ENCODE data around the gene PLCH1.
"Not testable (repeated sequence)": the region's sequence is repeated elsewhere in the genome, so short reads cannot be mapped to it uniquely, and the experiment has no call there.

Gene PLCH1

DNA sequence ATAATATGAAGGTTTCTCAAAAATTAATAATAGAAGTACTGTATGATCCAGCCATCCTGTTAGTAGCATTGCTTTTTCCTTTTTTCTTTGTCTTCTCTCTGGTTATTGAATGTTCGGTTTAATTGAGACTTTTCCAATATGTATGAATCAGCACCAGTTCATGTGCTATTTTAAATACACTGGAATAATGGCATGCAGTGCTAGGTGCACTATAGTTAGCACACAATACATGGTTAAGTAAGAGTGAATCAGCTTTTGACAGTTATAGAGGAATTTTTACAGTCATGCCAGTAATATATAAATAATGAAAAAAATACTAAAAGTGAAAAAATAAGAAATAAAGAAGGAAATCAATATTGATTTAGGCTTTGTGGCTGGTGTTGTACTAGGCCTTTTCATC lies 337.5 kb downstream of the PLCH1 start:
- no peak for DNase-seq

DNA sequence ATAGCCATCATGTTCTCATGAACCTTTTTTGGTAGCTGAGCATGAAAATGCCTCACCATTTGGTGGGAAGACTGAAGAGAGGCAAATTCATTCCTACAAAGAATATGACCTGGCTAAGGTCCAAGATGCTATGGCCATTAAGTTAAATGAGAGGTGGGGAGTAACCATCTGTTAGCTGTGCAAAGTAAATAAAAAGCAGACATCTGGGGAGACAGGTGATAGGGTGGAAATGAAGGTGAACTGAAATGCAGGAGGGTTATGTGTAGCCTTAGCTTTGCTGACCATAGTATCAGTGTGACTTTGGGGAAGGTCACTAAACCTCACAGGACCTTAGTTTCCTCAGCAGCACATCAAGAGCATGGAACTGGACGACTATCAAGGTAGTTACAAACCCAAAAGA lies 340.4 kb downstream of the PLCH1 start:
- DNase-seq = peak; percentile 30

DNA sequence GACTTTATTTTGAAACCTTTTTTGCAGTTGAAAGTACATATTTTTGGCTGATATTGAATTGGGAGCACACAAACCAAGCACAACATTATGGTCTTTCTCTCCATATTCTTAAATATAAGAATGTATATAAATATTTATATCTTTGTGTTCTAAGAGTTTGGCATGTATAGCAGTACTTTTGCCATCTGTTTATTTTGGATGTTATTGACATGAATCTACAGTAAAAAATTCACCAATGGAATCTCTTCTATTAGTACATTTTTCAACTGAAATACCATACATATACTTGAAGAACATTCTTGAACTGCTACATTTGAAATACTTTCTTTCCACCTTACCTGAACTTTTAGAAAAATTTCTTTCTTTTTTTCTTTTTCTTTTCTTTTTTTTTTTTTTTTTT lies 342.2 kb downstream of the PLCH1 start:
- DNase-seq = no peak

DNA sequence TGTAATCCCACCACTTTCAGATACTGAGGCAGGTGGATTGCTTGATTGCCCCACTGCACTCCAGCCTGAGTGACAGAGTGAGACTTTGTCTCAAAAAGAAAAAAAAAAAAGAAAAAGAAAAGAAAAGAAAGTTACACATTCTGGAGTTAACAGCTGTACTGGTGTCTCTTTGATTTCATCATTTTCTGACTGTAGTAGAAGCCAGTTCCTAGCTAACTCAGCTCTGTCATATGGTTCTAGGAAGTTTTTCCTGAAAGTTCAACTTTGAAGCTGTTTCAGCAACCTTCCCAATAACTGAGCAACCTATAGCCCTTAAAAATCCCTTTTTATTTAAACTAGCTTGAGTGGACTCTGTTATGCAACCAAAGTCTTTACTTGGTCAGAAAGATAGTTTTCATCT lies 346.8 kb downstream of the PLCH1 start:
- no peak for DNase-seq

DNA sequence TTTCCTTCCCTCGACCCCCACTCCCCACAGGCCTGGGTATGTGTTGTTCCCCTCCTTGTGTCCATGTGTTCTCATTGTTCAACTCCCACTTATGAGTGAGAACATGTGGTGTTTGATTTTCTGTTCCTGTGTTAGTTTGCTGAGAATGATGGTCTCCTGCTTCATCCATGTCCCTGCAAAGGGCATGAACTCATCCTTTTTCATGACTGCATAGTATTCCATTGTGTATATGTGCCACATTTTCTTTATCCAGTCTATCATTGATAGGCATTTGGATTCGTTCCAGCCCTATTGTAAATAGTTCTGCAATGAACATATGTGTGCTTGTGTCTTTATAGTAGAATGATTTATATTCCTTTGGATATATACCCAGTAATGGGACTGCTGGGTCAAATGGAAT lies 350.0 kb downstream of the PLCH1 start:
- not testable (repeated sequence) for DNase-seq

DNA sequence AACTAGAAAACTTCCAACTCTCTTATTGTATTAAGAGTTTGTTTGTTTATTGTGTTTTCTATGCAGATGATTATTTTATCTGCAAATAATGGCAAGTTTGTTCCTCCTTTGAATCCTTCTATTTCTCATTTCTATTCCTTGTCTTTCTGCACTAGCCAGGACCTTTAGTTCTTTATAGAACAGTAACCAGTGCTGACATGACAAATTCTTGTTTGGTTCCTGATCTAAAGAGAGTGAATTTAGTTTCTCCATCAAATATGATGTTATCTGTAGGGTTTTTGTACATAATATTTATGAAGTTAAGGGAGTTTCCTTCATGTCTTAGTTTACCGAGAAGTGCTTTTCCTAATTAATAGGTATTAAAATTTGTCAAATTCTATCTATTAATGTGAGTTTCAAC lies 350.6 kb downstream of the PLCH1 start:
- DNase-seq = no peak

DNA sequence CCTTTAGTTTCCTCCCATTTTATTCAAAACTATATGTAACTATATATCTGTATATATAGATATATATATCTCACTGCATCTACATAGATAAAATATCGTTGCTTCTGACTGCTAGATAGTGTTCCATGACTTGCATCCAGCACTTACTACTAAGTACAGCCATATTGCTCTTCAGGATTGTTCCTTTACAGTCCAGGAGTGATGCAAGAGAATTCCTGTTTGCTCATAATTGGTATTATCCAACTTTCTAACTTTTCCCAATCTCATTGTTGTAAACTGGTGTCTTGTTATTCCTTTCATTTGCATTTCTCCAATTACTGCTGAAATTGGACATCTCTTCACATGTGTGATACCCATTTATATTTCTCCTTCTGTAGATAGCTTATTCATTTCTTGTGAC lies 351.6 kb downstream of the PLCH1 start:
- no peak for DNase-seq

DNA sequence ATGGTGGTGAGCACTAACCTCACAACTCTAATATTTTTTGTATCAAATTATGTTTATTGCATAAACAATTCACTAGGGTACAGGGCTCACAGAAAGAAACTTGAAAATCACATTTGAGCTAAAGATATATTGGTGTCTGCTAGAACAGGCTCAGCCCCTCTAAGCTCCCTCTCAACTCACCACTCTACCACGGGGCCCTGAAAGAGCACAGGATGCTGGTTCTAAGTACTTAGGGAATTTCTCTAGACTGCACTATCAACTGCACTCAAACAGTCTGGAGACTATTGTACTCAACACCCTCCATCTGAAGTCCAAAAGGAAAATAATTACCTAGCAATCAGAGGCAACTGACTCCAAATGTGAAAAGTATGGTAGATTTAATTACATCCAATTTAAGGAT lies 352.7 kb downstream of the PLCH1 start:
- no peak for DNase-seq

DNA sequence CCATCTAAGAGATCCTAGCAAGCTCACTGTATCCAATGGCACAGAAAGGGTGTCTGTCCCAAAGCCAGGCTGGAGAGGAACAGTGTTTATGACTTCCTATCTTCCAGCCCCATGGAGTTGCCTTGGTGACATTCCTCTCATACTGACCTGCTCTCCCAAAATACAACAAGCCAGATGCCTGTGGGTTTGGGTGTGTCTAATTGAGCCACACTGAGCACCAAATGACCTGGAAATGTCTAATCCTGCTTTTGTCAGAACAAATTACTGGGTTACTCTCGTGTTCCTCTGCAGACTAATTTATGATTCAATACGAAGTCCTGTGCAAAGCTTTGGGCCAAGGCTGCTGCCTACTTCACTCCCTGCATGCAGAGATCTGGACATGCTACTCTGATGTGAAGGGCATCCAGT lies 353.3 kb downstream of the PLCH1 start:
- no peak for DNase-seq

DNA sequence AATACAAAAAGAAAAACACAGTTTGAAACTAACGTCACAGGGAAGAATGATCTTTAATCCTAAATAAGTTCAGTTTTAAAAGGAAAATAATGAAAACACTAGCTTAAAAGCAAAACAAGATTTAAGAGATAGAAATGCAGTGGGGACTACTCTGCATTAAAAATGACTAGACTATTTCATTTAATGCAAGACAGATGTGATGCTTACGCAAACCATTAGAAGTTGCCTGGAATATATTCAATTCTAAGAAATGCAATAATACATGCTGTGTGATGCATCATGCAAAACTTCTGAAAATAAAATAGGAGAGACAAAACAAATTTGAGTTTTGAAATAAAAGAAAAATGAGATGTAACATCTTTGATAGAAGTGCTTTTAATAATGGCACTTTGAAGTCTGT lies 353.8 kb downstream of the PLCH1 start:
- no peak for DNase-seq

DNA sequence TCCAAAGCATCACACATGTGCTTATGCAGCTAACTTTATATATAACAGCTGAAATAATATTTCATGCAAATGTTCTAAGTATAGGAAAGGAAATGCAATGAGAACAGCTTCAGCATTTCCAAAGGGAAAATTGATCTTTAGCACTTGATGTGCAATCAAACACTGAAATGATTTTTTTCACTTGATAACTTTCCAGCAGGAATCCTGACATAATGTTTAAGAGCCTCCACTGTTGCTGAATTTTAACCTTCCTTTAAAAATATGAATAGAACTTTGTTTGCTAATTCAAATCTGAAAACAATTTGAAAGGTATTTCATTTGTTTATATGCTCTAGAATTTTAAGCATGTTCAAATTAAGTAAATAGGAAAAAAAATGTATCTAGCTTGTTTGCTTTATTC lies 354.5 kb downstream of the PLCH1 start:
- no peak for DNase-seq

DNA sequence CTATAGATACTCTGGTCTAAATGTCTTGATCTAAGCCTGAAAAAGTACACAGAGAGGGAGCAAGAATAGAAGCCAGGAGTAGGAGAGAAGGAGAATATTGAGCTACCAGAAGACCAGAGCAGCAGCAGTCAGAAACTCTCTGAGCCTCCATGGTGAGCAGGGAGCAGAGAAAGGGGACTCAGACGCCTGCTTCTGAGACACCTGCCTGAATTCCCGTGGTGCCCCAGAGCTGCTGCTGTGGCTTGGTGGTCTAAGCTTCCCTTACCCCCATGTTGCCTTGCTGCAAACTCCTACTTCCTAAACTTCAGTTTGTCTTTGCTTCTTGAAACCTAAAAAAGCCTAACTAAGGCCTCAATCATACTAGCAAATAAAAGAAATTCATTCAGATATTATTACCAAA lies 356.5 kb downstream of the PLCH1 start:
- DNase-seq = no peak

DNA sequence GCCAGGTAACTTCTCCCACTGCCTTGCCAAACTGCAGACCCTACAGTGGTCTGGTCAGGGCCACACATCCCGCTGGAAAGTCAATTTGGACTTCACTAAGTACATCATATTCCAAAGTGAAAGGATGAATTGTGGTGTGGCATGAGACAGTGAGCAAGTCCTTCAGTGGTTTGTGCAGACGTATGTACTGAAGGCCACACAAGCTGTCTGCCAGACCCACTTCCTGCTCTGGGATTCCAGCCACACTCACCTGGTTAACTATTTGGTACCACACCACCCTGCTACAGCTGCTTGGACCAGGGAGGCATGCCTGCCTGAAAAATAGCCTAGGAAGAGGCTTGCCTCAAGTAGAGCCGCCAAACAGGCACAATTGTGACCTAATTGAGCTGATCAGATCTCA lies 357.3 kb downstream of the PLCH1 start:
- no peak for DNase-seq

DNA sequence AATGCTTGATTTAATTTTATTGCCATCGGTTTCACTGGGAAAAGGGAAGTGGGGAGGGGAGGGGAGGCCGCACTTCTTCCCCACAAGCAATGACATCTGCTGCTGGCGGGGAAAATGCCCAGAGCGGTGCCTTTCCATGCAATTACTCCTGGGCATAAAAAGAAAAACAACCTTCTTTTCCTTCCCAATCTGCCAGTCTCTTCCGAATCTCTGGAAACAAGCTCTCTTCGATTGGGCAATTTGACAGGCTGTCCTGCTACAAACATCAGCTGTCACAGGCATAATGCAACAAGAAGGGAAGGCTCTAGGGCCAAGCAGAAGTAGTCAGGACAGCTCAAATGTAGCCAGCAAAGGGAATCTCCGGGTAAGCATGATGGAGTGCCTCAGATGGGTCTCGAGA lies 358.0 kb downstream of the PLCH1 start:
- no peak for DNase-seq

DNA sequence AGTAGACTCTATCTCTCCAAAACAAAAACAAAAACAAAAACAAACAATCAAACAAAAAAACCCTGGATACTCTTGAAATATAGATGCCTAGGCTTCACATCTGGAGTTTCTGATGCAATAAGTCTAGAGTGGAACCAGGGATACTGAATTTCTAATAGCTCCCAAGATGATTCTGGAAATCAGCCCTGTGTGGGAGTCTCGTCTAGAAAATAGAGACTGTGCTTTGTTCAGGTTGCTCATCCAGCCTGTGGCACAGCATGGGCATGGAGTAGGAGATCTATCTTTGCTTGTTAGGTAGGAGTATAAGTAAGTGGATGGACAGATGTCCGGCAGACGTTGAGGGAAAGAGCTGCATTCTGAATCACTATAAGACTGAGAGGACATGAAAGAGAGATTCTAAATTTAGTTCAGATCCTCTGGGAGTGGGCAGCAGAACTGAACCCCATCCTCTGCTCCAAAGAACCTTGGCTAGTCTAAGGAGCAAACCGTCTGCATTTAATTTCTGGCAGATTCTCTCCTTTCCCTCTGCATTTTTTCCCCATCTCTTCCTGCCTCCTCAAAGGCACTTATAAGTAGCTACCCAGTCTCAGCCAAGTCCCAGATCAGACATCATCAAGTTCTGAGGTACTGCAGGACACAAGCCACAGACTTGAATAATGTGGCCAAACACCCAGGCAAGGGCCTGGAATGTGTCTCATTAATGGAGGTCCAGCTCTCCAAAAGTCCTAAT lies 358.8 kb downstream of the PLCH1 start:
- DNase-seq = no peak

DNA sequence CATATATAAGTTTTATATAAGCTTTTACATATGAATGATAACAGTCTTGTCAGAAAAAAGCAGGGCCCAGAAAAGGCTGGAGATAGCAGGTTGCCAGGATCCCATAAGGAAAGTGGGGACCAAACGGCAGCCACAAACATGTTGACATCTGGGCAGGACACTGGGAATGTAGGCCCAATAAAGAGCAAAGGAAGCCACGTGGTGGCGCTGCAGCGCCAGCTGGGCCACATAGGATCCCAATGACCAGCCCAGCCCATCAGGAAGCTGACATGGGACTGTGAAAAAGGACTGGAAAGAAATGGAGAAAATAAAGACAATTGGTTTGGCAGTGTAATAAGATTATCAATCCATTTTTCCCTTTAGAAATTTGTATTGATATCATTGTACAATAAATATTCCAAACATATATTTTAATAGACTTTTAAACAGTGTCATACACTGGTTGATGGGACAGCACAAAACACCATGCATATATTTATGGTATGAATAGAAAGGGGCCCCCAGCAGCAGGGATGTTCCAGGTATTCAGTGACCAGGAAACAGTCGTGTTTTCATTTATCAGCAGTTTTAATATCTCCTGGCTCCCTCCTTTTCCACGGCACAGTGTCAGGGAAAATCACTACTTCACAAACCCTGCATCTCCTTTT lies 362.4 kb downstream of the PLCH1 start:
- peak; percentile 52 for DNase-seq

DNA sequence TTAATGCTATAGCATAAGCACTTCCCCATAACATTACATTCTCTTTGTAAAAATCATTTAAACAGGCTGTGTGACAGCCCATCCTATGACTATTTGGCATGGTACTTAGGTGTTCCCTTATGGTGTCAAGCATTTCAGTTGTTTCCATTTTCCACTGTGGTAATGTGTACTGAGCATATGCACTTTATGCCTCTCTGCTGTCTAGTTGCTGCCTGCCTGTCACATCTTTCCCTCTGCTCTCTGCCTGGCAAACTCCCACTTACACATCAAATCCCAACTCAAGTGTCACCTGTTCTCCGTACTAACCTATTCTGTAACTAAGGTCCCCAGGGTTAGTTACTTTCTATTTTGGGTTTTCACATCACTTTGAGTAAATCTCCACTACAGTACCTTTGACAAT lies 367.0 kb downstream of the PLCH1 start:
- no peak for DNase-seq

DNA sequence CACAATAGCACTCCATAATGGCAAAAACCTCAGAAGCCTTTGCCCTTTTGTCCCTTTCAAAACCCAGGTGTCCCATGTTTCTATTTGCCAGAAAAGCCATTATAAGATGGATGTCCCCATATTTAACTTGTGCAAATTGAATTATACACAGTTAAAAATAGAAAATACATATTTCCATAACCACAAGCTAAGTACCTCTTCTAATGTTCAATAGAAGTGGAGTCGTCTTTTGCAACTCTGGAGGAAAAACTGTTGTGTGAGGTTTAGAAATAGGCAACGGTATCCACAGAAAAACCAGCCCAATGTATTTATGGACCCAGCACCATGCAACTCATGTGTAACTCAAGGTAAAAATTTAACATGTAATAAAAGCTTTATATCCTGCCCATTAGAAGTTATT lies 367.8 kb downstream of the PLCH1 start:
- DNase-seq = no peak

DNA sequence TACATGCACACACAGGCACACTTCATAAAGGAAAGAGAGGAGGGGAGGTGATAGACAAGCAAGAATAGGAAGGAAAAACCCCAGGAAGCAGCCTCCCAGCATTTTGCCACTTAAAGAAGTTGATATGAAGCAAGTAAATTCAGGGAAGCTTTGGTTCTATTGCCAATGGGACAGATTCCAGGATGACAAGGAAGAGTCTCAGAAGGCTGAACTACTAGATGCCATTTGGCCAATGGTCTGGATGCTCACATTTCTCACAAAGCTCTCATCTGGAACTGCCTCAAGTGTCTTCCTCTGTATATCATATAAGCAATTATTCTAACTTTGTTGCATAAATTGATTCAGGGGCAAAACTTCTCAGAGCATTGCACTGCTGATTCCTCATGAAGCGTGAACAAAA lies 372.6 kb downstream of the PLCH1 start:
- no peak for DNase-seq

DNA sequence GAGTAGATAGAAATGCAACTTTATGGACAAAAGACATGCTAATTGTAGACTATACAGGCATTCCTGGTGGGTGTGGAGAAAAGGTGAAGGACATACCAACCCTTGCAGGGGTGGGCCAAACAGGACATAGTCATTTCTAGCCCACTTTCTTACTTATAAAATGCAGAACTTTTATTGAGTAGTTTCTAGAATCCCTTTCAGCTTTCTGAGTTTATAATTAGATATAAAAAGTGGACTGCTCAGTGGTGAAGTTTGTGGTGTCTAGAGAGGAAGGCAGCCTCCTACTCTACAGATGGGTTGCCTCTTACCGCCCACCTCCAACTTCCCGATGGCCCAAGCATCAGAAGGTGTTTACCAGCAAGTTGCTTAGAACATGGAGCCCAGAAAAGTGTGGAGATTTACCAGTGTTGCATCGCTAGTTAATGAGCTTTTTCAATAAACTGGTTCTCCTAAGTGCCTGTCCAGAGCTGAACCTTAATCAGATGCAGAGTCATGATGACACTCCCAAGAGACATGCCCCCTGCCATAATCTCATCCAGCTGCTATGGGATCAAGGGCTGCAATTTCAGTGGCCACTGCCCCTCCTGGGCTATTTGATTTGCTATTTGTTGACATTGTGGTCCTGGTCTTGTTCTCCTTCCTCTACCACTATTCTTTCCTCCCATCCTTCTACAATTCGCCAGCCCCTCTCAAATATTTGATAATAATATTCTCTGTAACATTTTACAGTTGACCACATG lies 373.9 kb downstream of the PLCH1 start:
- DNase-seq = no peak

DNA sequence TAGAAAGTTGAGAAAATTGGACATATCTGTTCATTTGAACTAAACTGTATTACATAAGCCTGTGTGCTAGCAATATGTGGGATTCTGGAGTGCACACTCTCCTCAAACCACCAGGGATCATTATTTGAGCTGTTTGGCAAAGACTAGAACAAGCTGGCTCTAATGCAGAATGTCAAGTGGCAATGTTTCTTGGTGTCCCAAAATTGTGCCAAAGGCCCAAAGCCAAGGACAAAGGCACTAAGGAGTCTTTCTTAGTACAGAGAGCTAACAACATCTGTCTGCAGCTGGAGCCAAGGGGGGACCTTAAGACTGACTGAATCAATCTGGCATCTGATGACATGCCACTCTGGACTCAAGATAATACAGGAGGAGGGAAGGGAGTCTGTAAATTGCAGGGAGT lies 374.7 kb downstream of the PLCH1 start:
- DNase-seq = no peak

DNA sequence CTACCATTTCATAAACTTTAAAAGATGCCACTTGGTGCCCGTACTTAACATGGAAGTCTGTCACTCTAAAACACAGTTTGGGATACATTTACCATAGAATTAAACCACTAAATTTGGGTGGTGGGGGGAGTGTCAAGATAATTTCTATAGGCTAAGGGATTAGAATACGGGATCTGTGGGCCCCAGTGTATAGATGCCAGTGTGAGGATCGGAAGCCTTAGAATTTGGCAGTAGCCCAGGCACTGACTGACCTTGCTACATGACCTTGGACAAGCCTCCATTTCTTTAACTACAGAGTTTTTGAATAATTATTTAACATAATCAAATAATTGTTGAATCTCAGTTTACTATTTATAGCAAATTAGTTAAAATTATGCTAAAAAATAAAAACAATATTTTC lies 375.1 kb downstream of the PLCH1 start:
- DNase-seq = no peak

DNA sequence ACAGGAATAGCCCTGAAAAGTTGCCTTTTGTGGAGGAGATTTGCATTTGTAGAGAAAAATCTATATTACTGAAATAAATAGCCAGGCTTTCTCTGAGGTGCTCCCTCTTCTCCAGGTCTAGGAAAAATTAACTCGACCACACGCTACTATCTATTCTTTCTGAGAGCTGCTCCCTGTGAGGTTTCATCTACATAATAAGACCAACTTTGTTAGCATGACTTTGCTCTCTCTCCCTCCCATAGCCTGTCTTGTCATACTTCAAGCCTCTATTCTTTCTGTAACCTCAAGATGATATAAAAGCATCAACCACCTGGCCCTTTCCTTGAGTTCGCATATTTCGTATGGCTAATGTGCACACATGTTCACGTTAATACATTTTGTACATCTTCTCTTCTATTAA lies 375.6 kb downstream of the PLCH1 start:
- no peak for DNase-seq

DNA sequence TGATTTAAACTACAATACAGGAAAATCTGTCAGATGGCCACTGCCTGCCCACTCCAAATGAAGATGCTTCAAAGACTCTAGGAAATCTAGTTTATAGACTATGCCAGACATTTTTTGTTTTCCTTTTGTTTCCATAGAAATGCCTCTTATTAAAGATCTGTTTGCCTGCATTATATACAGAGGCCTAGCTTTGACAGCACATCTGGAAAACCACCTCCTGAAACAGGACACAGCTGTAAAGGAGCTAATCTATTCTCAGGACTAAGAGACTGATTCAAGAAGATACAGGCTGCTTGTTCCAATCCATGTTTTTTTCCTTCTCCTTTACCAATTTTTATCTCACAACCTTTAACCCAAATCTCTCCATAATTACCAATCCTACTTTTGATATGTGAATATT lies 376.1 kb downstream of the PLCH1 start:
- no peak for DNase-seq

Data from NCI-H2081 treated with DMSO at 0.1 percent for 48 hours (cell line).